Measurements from ENCODE around the gene PRSS53. TPM values are rescaled to one million over a fixed set of nuclear protein-coding genes. Genes with fewer than 3 reads are reported as not detected.
A peak's percentile ranks its signal among the peaks of the same experiment; 100 is the strongest.

Gene PRSS53
- total and polyA plus RNA-seq, 4 donors = 2.0 to 9.8 (median 4.8) TPM

GRCh38 chr16:31131841-31132271 lies 43.1 kb upstream of the PRSS53 start:
- peaks cover 52% of the 10 kb centered on the region for H3K4me1 ChIP-seq (ENCODE audit: control insufficient read depth, insufficient read depth, low read length)
- WGBS (ENCODE audit: insufficient coverage) = 96% methylated on average over 5 of the region's 5 CpGs
- no peak overlapping the region for H3K4me3 ChIP-seq (ENCODE audit: low read depth, low read length)
- H3K9me3 ChIP-seq (ENCODE audit: control insufficient read depth, insufficient read depth, low read length) = no peaks in the 10 kb centered on the region
- no peak overlapping the region for H3K27ac ChIP-seq (ENCODE audit: low read depth, low read length)
- H3K36me3 ChIP-seq (ENCODE audit: control insufficient read depth, insufficient read depth, low read length) = peaks cover 65% of the 10 kb centered on the region
- DNase-seq (ENCODE audit: low read depth in 4 of 6, low spot score in 6 of 6) = no peak
- H3K27me3 ChIP-seq (ENCODE audit: control insufficient read depth, insufficient read depth, low read length) = peaks cover 9% of the 10 kb centered on the region

GRCh38 chr16:31131416-31131815 lies 42.7 kb upstream of the PRSS53 start:
- H3K27ac ChIP-seq (ENCODE audit: low read depth, low read length) = no peak overlapping the region
- peaks cover 67% of the 10 kb centered on the region for H3K36me3 ChIP-seq (ENCODE audit: control insufficient read depth, insufficient read depth, low read length)
- 96% methylated on average over 11 of the region's 11 CpGs for WGBS (ENCODE audit: insufficient coverage)
- H3K9me3 ChIP-seq (ENCODE audit: control insufficient read depth, insufficient read depth, low read length) = no peaks in the 10 kb centered on the region
- no peak overlapping the region for H3K4me3 ChIP-seq (ENCODE audit: low read depth, low read length)
- H3K27me3 ChIP-seq (ENCODE audit: control insufficient read depth, insufficient read depth, low read length) = peaks cover 9% of the 10 kb centered on the region
- H3K4me1 ChIP-seq (ENCODE audit: control insufficient read depth, insufficient read depth, low read length) = peaks cover 52% of the 10 kb centered on the region
- DNase-seq (ENCODE audit: low read depth in 4 of 6, low spot score in 6 of 6) = no peak

GRCh38 chr16:31130899-31131298 lies 42.2 kb upstream of the PRSS53 start:
- H3K9me3 ChIP-seq (ENCODE audit: control insufficient read depth, insufficient read depth, low read length) = no peaks in the 10 kb centered on the region
- WGBS (ENCODE audit: insufficient coverage) = 90% methylated on average over 3 of the region's 6 CpGs
- no peak overlapping the region for H3K4me3 ChIP-seq (ENCODE audit: low read depth, low read length)
- peaks cover 72% of the 10 kb centered on the region for H3K36me3 ChIP-seq (ENCODE audit: control insufficient read depth, insufficient read depth, low read length)
- H3K27me3 ChIP-seq (ENCODE audit: control insufficient read depth, insufficient read depth, low read length) = peaks cover 9% of the 10 kb centered on the region
- H3K27ac ChIP-seq (ENCODE audit: low read depth, low read length) = no peak overlapping the region
- DNase-seq (ENCODE audit: low read depth in 4 of 6, low spot score in 6 of 6) = no peak
- peaks cover 52% of the 10 kb centered on the region for H3K4me1 ChIP-seq (ENCODE audit: control insufficient read depth, insufficient read depth, low read length)

GRCh38 chr16:31130336-31130891 lies 41.7 kb upstream of the PRSS53 start:
- Histone ChIP-seq H3K27me3 (ENCODE audit: control insufficient read depth, insufficient read depth, low read length) (peaks cover 8% of the 10 kb centered on the region), H3K4me3 (ENCODE audit: low read depth, low read length) (no peak overlapping the region), H3K9me3 (ENCODE audit: control insufficient read depth, insufficient read depth, low read length) (no peaks in the 10 kb centered on the region), H3K27ac (ENCODE audit: low read depth, low read length) (no peak overlapping the region), H3K4me1 (ENCODE audit: control insufficient read depth, insufficient read depth, low read length) (peaks cover 52% of the 10 kb centered on the region), H3K36me3 (ENCODE audit: control insufficient read depth, insufficient read depth, low read length) (peaks cover 76% of the 10 kb centered on the region)
- DNase-seq (ENCODE audit: low read depth in 4 of 6, low spot score in 6 of 6) = no peak
- 89% methylated on average over 9 of the region's 10 CpGs for WGBS (ENCODE audit: insufficient coverage)

GRCh38 chr16:31129568-31130335 lies 41.0 kb upstream of the PRSS53 start:
- Histone ChIP-seq H3K9me3 (ENCODE audit: control insufficient read depth, insufficient read depth, low read length) (no peaks in the 10 kb centered on the region), H3K27ac (ENCODE audit: low read depth, low read length) (peak overlapping the region; percentile 73), H3K27me3 (ENCODE audit: control insufficient read depth, insufficient read depth, low read length) (peaks cover 2% of the 10 kb centered on the region), H3K36me3 (ENCODE audit: control insufficient read depth, insufficient read depth, low read length) (peaks cover 81% of the 10 kb centered on the region), H3K4me3 (ENCODE audit: low read depth, low read length) (no peak overlapping the region), H3K4me1 (ENCODE audit: control insufficient read depth, insufficient read depth, low read length) (peaks cover 45% of the 10 kb centered on the region)
- no peak for DNase-seq (ENCODE audit: low read depth in 4 of 6, low spot score in 6 of 6)
- 49% methylated on average over 23 of the region's 29 CpGs for WGBS (ENCODE audit: insufficient coverage)

- H3K4me1 ChIP-seq (ENCODE audit: control insufficient read depth, insufficient read depth, low read length) = peaks cover 37% of the 10 kb centered on the region
- H3K4me3 ChIP-seq (ENCODE audit: low read depth, low read length) = no peak overlapping the region
- peak overlapping the region; percentile 73 for H3K27ac ChIP-seq (ENCODE audit: low read depth, low read length)
- WGBS (ENCODE audit: insufficient coverage) = 64% methylated on average over 13 of the region's 14 CpGs
- peak in 2 of 6 donors; percentile 57 to 70 for DNase-seq (ENCODE audit: low read depth in 4 of 6, low spot score in 6 of 6)
- H3K27me3 ChIP-seq (ENCODE audit: control insufficient read depth, insufficient read depth, low read length) = no peaks in the 10 kb centered on the region
- no peaks in the 10 kb centered on the region for H3K9me3 ChIP-seq (ENCODE audit: control insufficient read depth, insufficient read depth, low read length)
- H3K36me3 ChIP-seq (ENCODE audit: control insufficient read depth, insufficient read depth, low read length) = peaks cover 87% of the 10 kb centered on the region
These were observed 40.2 kb upstream of the PRSS53 start for GRCh38 chr16:31128711-31129567.

GRCh38 chr16:31127182-31127581 lies 38.4 kb upstream of the PRSS53 start:
- 94% methylated on average over 13 of the region's 13 CpGs for WGBS (ENCODE audit: insufficient coverage)

GRCh38 chr16:31125844-31126243 lies 37.1 kb upstream of the PRSS53 start:
- 96% methylated on average over 3 of the region's 3 CpGs for WGBS (ENCODE audit: insufficient coverage)
- H3K36me3 ChIP-seq (ENCODE audit: control insufficient read depth, insufficient read depth, low read length) = peaks cover 81% of the 10 kb centered on the region
- H3K4me3 ChIP-seq (ENCODE audit: low read depth, low read length) = no peak overlapping the region
- H3K4me1 ChIP-seq (ENCODE audit: control insufficient read depth, insufficient read depth, low read length) = peaks cover 31% of the 10 kb centered on the region
- no peaks in the 10 kb centered on the region for H3K9me3 ChIP-seq (ENCODE audit: control insufficient read depth, insufficient read depth, low read length)
- no peak overlapping the region for H3K27ac ChIP-seq (ENCODE audit: low read depth, low read length)
- H3K27me3 ChIP-seq (ENCODE audit: control insufficient read depth, insufficient read depth, low read length) = no peaks in the 10 kb centered on the region
- DNase-seq (ENCODE audit: low read depth in 4 of 6, low spot score in 6 of 6) = no peak

More at GRCh38 chr16:31127182-31127581, 38.4 kb upstream of the PRSS53 start:
- DNase-seq (ENCODE audit: low read depth in 4 of 6, low spot score in 6 of 6) = no peak
- Histone ChIP-seq H3K27me3 (ENCODE audit: control insufficient read depth, insufficient read depth, low read length) (no peaks in the 10 kb centered on the region), H3K36me3 (ENCODE audit: control insufficient read depth, insufficient read depth, low read length) (peaks cover 82% of the 10 kb centered on the region), H3K4me1 (ENCODE audit: control insufficient read depth, insufficient read depth, low read length) (peaks cover 31% of the 10 kb centered on the region), H3K4me3 (ENCODE audit: low read depth, low read length) (no peak overlapping the region), H3K9me3 (ENCODE audit: control insufficient read depth, insufficient read depth, low read length) (no peaks in the 10 kb centered on the region), H3K27ac (ENCODE audit: low read depth, low read length) (no peak overlapping the region)

- Histone ChIP-seq H3K4me3 (ENCODE audit: low read depth, low read length) (no peak overlapping the region), H3K9me3 (ENCODE audit: control insufficient read depth, insufficient read depth, low read length) (no peaks in the 10 kb centered on the region), H3K36me3 (ENCODE audit: control insufficient read depth, insufficient read depth, low read length) (peaks cover 50% of the 10 kb centered on the region), H3K4me1 (ENCODE audit: control insufficient read depth, insufficient read depth, low read length) (peaks cover 19% of the 10 kb centered on the region), H3K27ac (ENCODE audit: low read depth, low read length) (no peak overlapping the region), H3K27me3 (ENCODE audit: control insufficient read depth, insufficient read depth, low read length) (no peaks in the 10 kb centered on the region)
- 97% methylated on average over 16 of the region's 16 CpGs for WGBS (ENCODE audit: insufficient coverage)
- DNase-seq (ENCODE audit: low read depth in 4 of 6, low spot score in 6 of 6) = no peak
These were observed 31.4 kb upstream of the PRSS53 start for GRCh38 chr16:31120129-31120528.
